OCI-LY1 (cell line): Measurements from ENCODE around the gene PACS2.

ENCODE experiments used
- H2AFZ ChIP-seq: fragments of 200-600 bp; sonication (generic), shearing (Covaris generic); 2 replicates; pipeline ENCODE4 v1.6.0; 2014; ENCODE audit warnings: antibody characterized with exemption, mild to moderate bottlenecking, low read length
- H3F3A ChIP-seq: fragments of 200-600 bp; sonication (generic), shearing (Covaris generic); 2 replicates; pipeline ENCODE4 v1.6.0; 2014; ENCODE audit warnings: mild to moderate bottlenecking, antibody characterized with exemption, low read length, moderate library complexity; ENCODE audit not compliant: insufficient read depth
- H3K27ac ChIP-seq: fragments of 200-600 bp; sonication (generic); 2 replicates; pipeline ENCODE4 v1.5.1; 2014; ENCODE audit warnings: low read length, mixed run types, mild to moderate bottlenecking, low read depth; ENCODE audit not compliant: poor library complexity, severe bottlenecking
- H3K27me3 ChIP-seq: fragments of 200-600 bp; sonication (generic); 2 replicates; pipeline ENCODE4 v1.6.0; 2014; ENCODE audit warnings: antibody characterized with exemption, mild to moderate bottlenecking, low read length, moderate library complexity; ENCODE audit not compliant: insufficient read depth
- H3K36me3 ChIP-seq: fragments of 200-600 bp; sonication (generic); 2 replicates; pipeline ENCODE4 v1.6.1; 2014; ENCODE audit warnings: mild to moderate bottlenecking, antibody characterized with exemption, low read length, moderate library complexity, mixed read lengths; ENCODE audit not compliant: insufficient read depth
- H3K4me1 ChIP-seq: fragments of 200-600 bp; sonication (generic); 2 replicates; pipeline ENCODE4 v1.5.1; 2014; ENCODE audit warnings: mild to moderate bottlenecking, low read length, moderate library complexity; ENCODE audit not compliant: insufficient read depth, severe bottlenecking
- H3K4me2 ChIP-seq: fragments of 200-600 bp; sonication (generic), shearing (Covaris generic); 2 replicates; pipeline ENCODE4 v1.6.1; 2014; ENCODE audit warnings: low read length
- H3K4me3 ChIP-seq: fragments of 200-600 bp; sonication (generic); 2 replicates; pipeline ENCODE4 v1.5.1; 2014; ENCODE audit warnings: low read length, low read depth, mild to moderate bottlenecking, mixed read lengths; ENCODE audit not compliant: poor library complexity, severe bottlenecking
- H3K79me2 ChIP-seq: fragments of 200-600 bp; shearing (Covaris generic); 2 replicates; pipeline ENCODE4 v1.6.1; 2016; ENCODE audit warnings: mixed run types, low read length, mixed read lengths; ENCODE audit not compliant: insufficient read depth
- H3K9ac ChIP-seq: fragments of 200-600 bp; sonication (generic), shearing (Covaris generic); 2 replicates; pipeline ENCODE4 v1.6.1; 2014; ENCODE audit warnings: mild to moderate bottlenecking, low read length, mixed read lengths
- H3K9me2 ChIP-seq: fragments of 200-600 bp; sonication (generic), shearing (Covaris generic); 2 replicates; pipeline ENCODE4 v1.6.1; 2014; ENCODE audit warnings: low read depth, mild to moderate bottlenecking, low read length, mixed read lengths
- H3K9me3 ChIP-seq: fragments of 200-600 bp; shearing (Covaris generic); 2 replicates; pipeline ENCODE4 v1.6.1; 2014; ENCODE audit warnings: low read length, mixed read lengths
- H4K20me1 ChIP-seq: fragments of 200-600 bp; sonication (generic), shearing (Covaris generic); 2 replicates; pipeline ENCODE4 v1.6.0; 2016; ENCODE audit warnings: mild to moderate bottlenecking, low read length; ENCODE audit not compliant: insufficient read depth
- EZH2 ChIP-seq: fragments of 200-600 bp; sonication (generic), shearing (Covaris generic); IDR thresholded peaks from 2 replicates; pipeline ENCODE4 v1.8.0; 2017; ENCODE audit warnings: borderline replicate concordance, mixed run types, mild to moderate bottlenecking, antibody characterized with exemption, low read length, moderate library complexity, mixed read lengths
- TF ChIP-seq, protein P1 (sequence below): fragments of 200-600 bp; sonication (generic), shearing (Covaris generic); IDR thresholded peaks from 2 replicates; pipeline ENCODE4 v1.5.1; 2017; ENCODE audit warnings: mild to moderate bottlenecking, antibody characterized with exemption, low read length, moderate library complexity, mixed read lengths

The PACS2 gene

DNA sequence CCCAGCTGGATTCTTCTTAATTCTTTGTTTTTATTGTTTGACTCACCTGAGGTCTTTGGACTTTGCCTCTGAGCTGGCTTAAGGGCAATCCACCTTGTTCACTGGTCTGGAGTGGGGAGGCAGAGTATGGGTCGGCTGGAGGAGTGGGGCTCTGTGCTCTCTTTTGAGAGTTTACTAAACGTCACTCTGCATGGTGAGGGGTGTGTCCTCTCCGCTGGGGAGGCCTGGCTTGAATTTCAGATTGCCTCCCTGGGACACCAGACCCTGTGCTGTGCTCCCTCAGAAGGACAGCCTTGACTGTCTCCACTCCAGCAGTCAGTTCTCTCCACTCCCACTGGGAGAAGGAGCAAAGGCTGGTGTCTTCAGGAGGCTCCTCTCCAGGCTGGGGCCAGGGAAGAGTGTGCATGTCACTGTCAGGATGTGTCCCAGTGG, 103.2 kb downstream of the PACS2 start:
- H2AFZ ChIP-seq: no peak overlapping the region
- no peaks in the 10 kb centered on the region for H3F3A ChIP-seq
- peaks cover 25% of the 10 kb centered on the region for H3K79me2 ChIP-seq
- peaks cover 42% of the 10 kb centered on the region for H3K4me1 ChIP-seq
- no peaks in the 10 kb centered on the region for H4K20me1 ChIP-seq
- TF ChIP-seq, protein P1, sequence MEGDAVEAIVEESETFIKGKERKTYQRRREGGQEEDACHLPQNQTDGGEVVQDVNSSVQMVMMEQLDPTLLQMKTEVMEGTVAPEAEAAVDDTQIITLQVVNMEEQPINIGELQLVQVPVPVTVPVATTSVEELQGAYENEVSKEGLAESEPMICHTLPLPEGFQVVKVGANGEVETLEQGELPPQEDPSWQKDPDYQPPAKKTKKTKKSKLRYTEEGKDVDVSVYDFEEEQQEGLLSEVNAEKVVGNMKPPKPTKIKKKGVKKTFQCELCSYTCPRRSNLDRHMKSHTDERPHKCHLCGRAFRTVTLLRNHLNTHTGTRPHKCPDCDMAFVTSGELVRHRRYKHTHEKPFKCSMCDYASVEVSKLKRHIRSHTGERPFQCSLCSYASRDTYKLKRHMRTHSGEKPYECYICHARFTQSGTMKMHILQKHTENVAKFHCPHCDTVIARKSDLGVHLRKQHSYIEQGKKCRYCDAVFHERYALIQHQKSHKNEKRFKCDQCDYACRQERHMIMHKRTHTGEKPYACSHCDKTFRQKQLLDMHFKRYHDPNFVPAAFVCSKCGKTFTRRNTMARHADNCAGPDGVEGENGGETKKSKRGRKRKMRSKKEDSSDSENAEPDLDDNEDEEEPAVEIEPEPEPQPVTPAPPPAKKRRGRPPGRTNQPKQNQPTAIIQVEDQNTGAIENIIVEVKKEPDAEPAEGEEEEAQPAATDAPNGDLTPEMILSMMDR: no peak
- no peak for TF ChIP-seq EZH2
- H3K4me3 ChIP-seq: no peak overlapping the region
- no peaks in the 10 kb centered on the region for H3K9me3 ChIP-seq
- no peak overlapping the region for H3K27ac ChIP-seq
- H3K9me2 ChIP-seq: no peaks in the 10 kb centered on the region
- H3K36me3 ChIP-seq: peaks cover 4% of the 10 kb centered on the region; the same call in 1 of the 2 replicates
- H3K4me2 ChIP-seq: no peak overlapping the region
- peaks cover 10% of the 10 kb centered on the region; the same call in 1 of the 2 replicates for H3K27me3 ChIP-seq
- no peak overlapping the region for H3K9ac ChIP-seq

DNA sequence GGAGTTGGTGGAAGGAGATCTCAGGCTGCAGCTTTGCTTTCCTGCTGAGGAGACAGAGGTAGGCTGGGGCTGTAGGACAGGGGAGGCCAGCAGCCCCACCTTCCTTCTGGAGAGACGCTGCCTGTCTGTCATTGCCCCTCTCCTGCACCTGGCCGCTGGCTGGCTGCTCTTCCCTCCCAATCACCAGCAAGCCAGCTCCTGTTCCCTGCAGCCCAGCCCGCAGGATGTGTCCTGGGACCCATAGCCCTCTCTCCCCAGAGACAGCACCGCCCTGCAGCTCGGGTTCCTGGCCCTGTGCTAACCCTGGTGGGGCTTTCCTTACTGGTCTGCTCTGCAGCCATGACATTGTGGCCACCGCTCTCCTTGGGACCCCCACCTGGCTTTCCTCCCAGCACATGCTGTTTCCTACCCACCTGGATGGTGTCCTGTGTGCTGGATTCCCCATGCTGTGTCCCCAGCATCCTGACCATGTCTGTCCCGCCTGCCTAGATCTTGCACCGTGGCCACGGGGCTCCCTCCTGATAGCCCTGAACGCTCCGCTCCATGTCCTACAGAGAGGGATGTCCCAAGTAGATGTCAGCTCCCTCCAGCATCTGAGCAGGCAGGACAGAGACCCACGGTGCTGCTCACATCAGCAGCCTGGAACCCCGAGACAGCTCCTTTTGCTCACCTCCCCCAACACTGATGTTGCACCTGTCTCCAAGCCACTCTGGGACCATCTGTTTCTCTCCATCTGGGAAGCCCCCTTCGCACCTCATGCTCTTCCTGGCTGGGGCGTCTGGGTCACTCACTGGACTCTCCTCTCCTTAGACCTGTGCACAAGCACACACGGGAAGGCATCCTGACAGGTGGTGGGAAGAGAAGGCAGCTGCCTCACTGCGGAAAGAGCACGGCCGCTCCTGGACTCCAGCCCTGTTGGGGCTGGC, 104.0 kb downstream of the PACS2 start:
- Histone ChIP-seq H3K9me2 (no peaks in the 10 kb centered on the region), H2AFZ (no peak overlapping the region), H3K9ac (peak overlapping the region; percentile 77), H3K79me2 (peaks cover 33% of the 10 kb centered on the region), H3K27ac (no peak overlapping the region), H3F3A (no peaks in the 10 kb centered on the region), H3K9me3 (no peaks in the 10 kb centered on the region), H3K27me3 (peaks cover 10% of the 10 kb centered on the region; the same call in 1 of the 2 replicates), H4K20me1 (no peaks in the 10 kb centered on the region), H3K4me3 (peak overlapping the region; percentile 70), H3K4me1 (peaks cover 42% of the 10 kb centered on the region), H3K4me2 (peak overlapping the region; percentile 78), H3K36me3 (peaks cover 7% of the 10 kb centered on the region; the same call in 1 of the 2 replicates)
- TF ChIP-seq, protein P1: no peak
- no peak for TF ChIP-seq EZH2

DNA sequence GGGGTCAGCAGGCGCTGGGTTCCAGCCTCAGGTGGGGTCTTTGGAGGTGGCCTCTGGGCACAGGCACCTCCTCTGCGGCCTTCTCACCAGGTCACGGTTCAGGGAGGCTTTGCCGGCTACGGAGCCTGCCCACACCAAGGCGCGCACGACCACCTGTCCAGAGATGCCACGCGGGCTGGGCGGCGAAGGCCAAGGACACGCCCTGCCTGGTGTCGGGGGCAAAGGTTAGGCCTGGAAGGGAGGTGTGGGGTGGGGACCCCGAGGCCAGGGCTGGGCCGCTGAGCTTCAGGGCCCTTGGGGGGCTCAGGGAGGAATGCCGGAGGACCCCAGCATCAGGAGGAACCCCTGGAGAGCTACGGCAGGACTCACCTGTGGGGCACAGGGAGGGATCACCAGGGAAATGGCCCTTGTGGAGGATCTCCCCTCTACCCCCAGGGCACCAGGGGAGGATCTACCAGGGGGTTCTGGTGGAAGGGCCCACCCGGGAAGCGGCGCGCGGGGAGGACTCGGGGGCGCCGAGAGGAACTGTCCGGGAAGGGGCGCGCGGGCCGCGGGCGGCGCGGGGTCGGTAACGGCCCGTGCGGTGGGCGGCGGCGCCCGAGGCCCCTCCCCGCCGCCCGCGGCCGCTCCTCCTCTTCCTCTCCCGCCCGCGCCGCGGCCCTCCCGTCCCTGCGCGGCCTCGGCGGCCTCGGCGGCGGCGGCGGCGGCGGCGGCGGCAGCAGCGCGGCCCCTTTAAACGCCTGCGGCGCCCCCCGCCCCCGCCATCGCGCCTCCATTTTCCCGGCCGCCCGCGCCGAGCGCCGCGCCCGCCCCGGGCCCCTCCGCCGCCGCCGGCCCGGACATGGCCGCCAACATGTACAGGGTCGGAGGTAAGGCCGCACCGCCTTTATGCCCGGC, 104.9 kb downstream of the PACS2 start, which contains the start of gene MTA1:
MTA1 (plus strand) TSS at position 633 of the 897 bp plus-strand sequence; CDS start at position 842, 209 bp downstream.
- peaks cover 40% of the 10 kb centered on the region for H3K79me2 ChIP-seq
- peak within 1 kb of the TSS; percentile 78 for H3K4me2 ChIP-seq
- H3K9ac ChIP-seq: peak within 1 kb of the TSS; percentile 80
- no peaks in the 10 kb centered on the region for H3F3A ChIP-seq
- H4K20me1 ChIP-seq: no peaks in the 10 kb centered on the region
- H3K4me3 ChIP-seq: peak within 1 kb of the TSS; percentile 79
- H3K36me3 ChIP-seq: peaks cover 14% of the 10 kb centered on the region; the same call in 1 of the 2 replicates
- no peaks in the 10 kb centered on the region for H3K9me3 ChIP-seq
- H2AFZ ChIP-seq: 0 out of 2 replicates have a peak within 1 kb of the TSS, but pooled peaks have one; percentile 24
- peak within 1 kb of the TSS; percentile 60 for H3K27ac ChIP-seq
- peaks cover 8% of the 10 kb centered on the region; the same call in 1 of the 2 replicates for H3K27me3 ChIP-seq
- H3K4me1 ChIP-seq: peaks cover 40% of the 10 kb centered on the region
- no peaks in the 10 kb centered on the region for H3K9me2 ChIP-seq
- no peak for TF ChIP-seq EZH2
- TF ChIP-seq, protein P1: no peak
